HG02571 (cell line): ENCODE results near the gene SEPTIN1.

Experiments
- ATAC-seq: cut with Tn5 transposase; IDR thresholded peaks from one replicate; pipeline ENCODE4 v1.9.1; 2021; ENCODE audit warnings: mild to moderate bottlenecking, moderate library complexity; ENCODE audit not compliant: unreplicated experiment

Gene SEPTIN1

GRCh38 chr16:30382111-30382881, at the start of gene SEPTIN1:
SEPTIN1 (minus strand) TSS chr16:30382561; CDS start chr16:30382542, 19 bp downstream.
- ATAC-seq, result no peak

GRCh38 chr16:30430428-30430970, 48.1 kb upstream of the SEPTIN1 start:
- no peak for ATAC-seq

- peak; percentile 94 for ATAC-seq
Observed at GRCh38 chr16:30429678-30430427, 47.5 kb upstream of the SEPTIN1 start, which contains the start of gene DCTPP1. DCTPP1 (minus strand) TSS chr16:30430030; CDS start chr16:30429980, 50 bp downstream.

GRCh38 chr16:30429418-30429677, 47.0 kb upstream of the SEPTIN1 start:
- ATAC-seq, result peak; percentile 7

- ATAC-seq, result no peak
Observed at GRCh38 chr16:30428055-30428454, 45.7 kb upstream of the SEPTIN1 start.

- no peak for ATAC-seq
Observed at GRCh38 chr16:30421010-30421409, 38.6 kb upstream of the SEPTIN1 start.

- ATAC-seq, result no peak
Observed at GRCh38 chr16:30418350-30419181, 36.2 kb upstream of the SEPTIN1 start.

GRCh38 chr16:30417529-30418349, 35.4 kb upstream of the SEPTIN1 start:
- peak; percentile 68 for ATAC-seq

- ATAC-seq, result no peak
Observed at GRCh38 chr16:30416624-30417528, 34.5 kb upstream of the SEPTIN1 start.

- ATAC-seq, result no peak
Observed at GRCh38 chr16:30416047-30416603, 33.8 kb upstream of the SEPTIN1 start.

- ATAC-seq, result no peak
Observed at GRCh38 chr16:30414159-30414558, 31.8 kb upstream of the SEPTIN1 start.

- ATAC-seq, result no peak
Observed at GRCh38 chr16:30413112-30413806, 30.9 kb upstream of the SEPTIN1 start.

GRCh38 chr16:30409125-30410060, 27.0 kb upstream of the SEPTIN1 start:
- ATAC-seq, result peak; percentile 37

GRCh38 chr16:30407804-30408534, 25.6 kb upstream of the SEPTIN1 start:
- ATAC-seq, result no peak

GRCh38 chr16:30407102-30407803, 24.9 kb upstream of the SEPTIN1 start, which contains the start of gene ZNF771:
ZNF771 (plus strand) TSS chr16:30407606; CDS start chr16:30408054, 448 bp downstream.
- peak; percentile 80 for ATAC-seq

- ATAC-seq, result no peak
Observed at GRCh38 chr16:30406795-30407101, 24.4 kb upstream of the SEPTIN1 start.
